ENCODE results near the gene HELZ2. TPM values are rescaled to one million over a fixed set of nuclear protein-coding genes. Genes with fewer than 3 reads are reported as not detected.

Gene HELZ2
- total and polyA plus RNA-seq, 2 donors (not counting 1 experiment from before 2014, with no cell fraction given) = 36.3 to 52.6 TPM

DNA sequence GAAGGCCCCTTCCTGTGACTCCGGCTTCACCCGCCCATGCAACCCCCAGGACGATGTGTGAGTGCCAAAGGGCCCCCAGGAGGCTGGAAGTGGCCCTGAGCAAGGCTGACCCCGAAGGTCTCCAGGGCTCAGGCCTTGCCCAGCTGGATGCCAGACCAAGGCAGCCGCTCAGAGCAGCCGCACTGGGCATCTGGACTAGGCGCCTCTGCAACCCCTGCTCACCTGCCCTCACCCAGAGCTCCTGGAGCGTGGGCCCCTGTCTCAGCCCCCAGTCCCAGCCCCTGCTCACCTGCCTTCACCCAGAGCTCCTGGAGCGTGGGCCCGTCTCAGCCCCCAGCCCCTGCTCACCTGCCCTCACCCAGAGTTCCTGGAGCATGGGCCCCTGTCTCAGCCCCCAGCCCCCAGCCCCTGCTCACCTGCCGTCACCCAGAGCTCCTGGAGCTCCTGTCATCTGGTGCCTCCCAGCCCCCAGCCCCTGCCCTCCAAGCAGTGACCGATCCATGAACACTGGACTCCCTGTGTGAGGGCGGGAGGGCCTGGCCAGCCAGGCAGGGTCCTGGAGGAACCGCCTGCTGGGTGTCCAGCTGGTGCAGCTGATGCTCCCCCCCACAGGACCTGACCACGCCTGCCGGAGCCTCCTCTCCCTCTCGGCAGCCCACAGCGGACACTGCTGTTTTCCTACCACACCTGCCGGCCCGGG lies 27.6 kb downstream of the HELZ2 start:
- ATAC-seq (ENCODE audit: low read depth) = no peak
- Mint-ChIP-seq H3K27me3 (no peaks in the 10 kb centered on the region), H3K27ac (peak overlapping the region; percentile 46), H3K4me3 (no peak overlapping the region), H3K9me3 (ENCODE audit: insufficient read depth) (no peaks in the 10 kb centered on the region), H3K4me1 (peaks cover 65% of the 10 kb centered on the region)
- Histone ChIP-seq H3K27ac (ENCODE audit: low read length in 2 of 2) (no peak overlapping the region), H3K36me3 (replicated peaks in 1 of 2; ENCODE audit: control extremely low read depth in 1 of 2, control insufficient read depth in 1 of 2, extremely low read depth in 1 of 2, insufficient read depth in 2 of 2, low read length in 1 of 2) (no peaks in the 10 kb centered on the region), H3K27me3 (replicated peaks in 1 of 4; ENCODE audit: control extremely low read depth in 1 of 4, control insufficient read depth in 3 of 4, insufficient read depth in 4 of 4, low read length in 3 of 4) (peaks cover 0 to 8% (median 1%) of the 10 kb centered on the region in 4 experiments), H3K79me2 (ENCODE audit: control insufficient read depth, insufficient read depth, low read length) (no peaks in the 10 kb centered on the region), H3K4me1 (ENCODE audit: control insufficient read depth in 2 of 2, insufficient read depth in 2 of 2, low read length in 2 of 2) (peaks cover 44 to 75% of the 10 kb centered on the region in 2 donors), H2AFZ (ENCODE audit: insufficient read depth, low read depth, low read length, poor library complexity, severe bottlenecking) (no peak overlapping the region), H3K9ac (ENCODE audit: low read length) (no peak overlapping the region), H4K20me1 (ENCODE audit: control insufficient read depth, insufficient read depth, low read length, poor library complexity, severe bottlenecking) (no peaks in the 10 kb centered on the region), H3K4me2 (replicated peaks; ENCODE audit: low read depth, low read length, poor library complexity, severe bottlenecking) (peak overlapping the region; percentile 24), H3K9me3 (ENCODE audit: control extremely low read depth in 1 of 3, control insufficient read depth in 2 of 3, insufficient read depth in 1 of 3, low read length in 2 of 3) (no peaks in the 10 kb centered on the region), H3K4me3 (ENCODE audit: control extremely low read depth in 1 of 5, extremely low read depth in 1 of 5, insufficient read depth in 1 of 5, low read depth in 2 of 5, low read length in 4 of 5) (no peak overlapping the region)
- no peak for TF ChIP-seq EZH2 (IDR thresholded peaks at IDR 0.05; ENCODE audit: borderline replicate concordance, insufficient read depth, low read depth, low read length, poor library complexity, severe bottlenecking)
- TF ChIP-seq, protein P1, sequence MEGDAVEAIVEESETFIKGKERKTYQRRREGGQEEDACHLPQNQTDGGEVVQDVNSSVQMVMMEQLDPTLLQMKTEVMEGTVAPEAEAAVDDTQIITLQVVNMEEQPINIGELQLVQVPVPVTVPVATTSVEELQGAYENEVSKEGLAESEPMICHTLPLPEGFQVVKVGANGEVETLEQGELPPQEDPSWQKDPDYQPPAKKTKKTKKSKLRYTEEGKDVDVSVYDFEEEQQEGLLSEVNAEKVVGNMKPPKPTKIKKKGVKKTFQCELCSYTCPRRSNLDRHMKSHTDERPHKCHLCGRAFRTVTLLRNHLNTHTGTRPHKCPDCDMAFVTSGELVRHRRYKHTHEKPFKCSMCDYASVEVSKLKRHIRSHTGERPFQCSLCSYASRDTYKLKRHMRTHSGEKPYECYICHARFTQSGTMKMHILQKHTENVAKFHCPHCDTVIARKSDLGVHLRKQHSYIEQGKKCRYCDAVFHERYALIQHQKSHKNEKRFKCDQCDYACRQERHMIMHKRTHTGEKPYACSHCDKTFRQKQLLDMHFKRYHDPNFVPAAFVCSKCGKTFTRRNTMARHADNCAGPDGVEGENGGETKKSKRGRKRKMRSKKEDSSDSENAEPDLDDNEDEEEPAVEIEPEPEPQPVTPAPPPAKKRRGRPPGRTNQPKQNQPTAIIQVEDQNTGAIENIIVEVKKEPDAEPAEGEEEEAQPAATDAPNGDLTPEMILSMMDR (IDR thresholded peaks at IDR 0.05) = no peak
- intact Hi-C loops (cut with micrococcal nuclease) = no loop called here
- DNase-seq = no peak
- ChIA-PET CTCF (interaction anchor here (1.0 to 1.9 kb wide), 2 partner anchors 8 to 78 kb away, joined by 3 to 8 read pairs; partner anchors contain the start of gene PTK6), POLR2A (interaction anchor here (0.6 kb wide), 1 partner anchor 138 kb away, joined by 3 read pairs; no protein-coding TSS in a partner anchor)
- WGBS (ENCODE audit: insufficient coverage) = 89% methylated on average over 18 of the region's 20 CpGs

DNA sequence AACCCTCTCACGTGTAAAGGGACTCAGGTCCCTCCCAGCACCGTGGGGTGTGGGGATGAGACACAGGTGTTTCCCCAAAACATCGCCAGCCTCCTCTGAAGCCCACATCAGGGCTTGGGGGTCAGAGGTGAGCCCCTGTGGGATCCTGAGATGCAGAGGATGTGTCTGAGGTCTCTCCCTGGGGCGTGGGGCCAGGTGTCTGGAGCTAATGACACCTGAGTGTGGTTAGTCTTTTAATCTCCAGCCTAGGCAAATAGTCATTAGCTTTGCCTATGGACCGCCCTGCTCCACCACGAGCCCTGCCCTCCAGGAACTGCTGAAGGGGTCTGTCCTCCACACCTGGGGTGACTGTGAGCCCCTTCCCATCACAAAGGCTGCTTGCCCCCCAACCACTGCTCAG lies 28.2 kb downstream of the HELZ2 start:
- H3K4me3 Mint-ChIP-seq = peak overlapping the region; percentile 42
- Histone ChIP-seq H3K4me3 (ENCODE audit: control extremely low read depth in 1 of 5, extremely low read depth in 1 of 5, insufficient read depth in 1 of 5, low read depth in 2 of 5, low read length in 4 of 5) (no peak overlapping the region), H3K36me3 (replicated peaks in 1 of 2; ENCODE audit: control extremely low read depth in 1 of 2, control insufficient read depth in 1 of 2, extremely low read depth in 1 of 2, insufficient read depth in 2 of 2, low read length in 1 of 2) (no peaks in the 10 kb centered on the region), H3K9ac (ENCODE audit: low read length) (no peak overlapping the region), H2AFZ (ENCODE audit: insufficient read depth, low read depth, low read length, poor library complexity, severe bottlenecking) (no peak overlapping the region), H3K4me2 (replicated peaks; ENCODE audit: low read depth, low read length, poor library complexity, severe bottlenecking) (peak overlapping the region; percentile 24), H3K79me2 (ENCODE audit: control insufficient read depth, insufficient read depth, low read length) (no peaks in the 10 kb centered on the region), H3K4me1 (ENCODE audit: control insufficient read depth in 2 of 2, insufficient read depth in 2 of 2, low read length in 2 of 2) (peaks cover 44 to 69% of the 10 kb centered on the region in 2 donors), H3K9me3 (ENCODE audit: control extremely low read depth in 1 of 3, control insufficient read depth in 2 of 3, insufficient read depth in 1 of 3, low read length in 2 of 3) (no peaks in the 10 kb centered on the region), H3K27ac (ENCODE audit: low read length in 2 of 2) (no peak overlapping the region), H3K27me3 (replicated peaks in 1 of 4; ENCODE audit: control extremely low read depth in 1 of 4, control insufficient read depth in 3 of 4, insufficient read depth in 4 of 4, low read length in 3 of 4) (peaks cover 0 to 8% (median 1%) of the 10 kb centered on the region in 4 experiments), H4K20me1 (ENCODE audit: control insufficient read depth, insufficient read depth, low read length, poor library complexity, severe bottlenecking) (no peaks in the 10 kb centered on the region)
- peaks cover 60% of the 10 kb centered on the region for H3K4me1 Mint-ChIP-seq
- ChIA-PET POLR2A (no interaction called here), CTCF (interaction anchor here (0.6 to 1.9 kb wide), 2 partner anchors 8 to 388 kb away, joined by 3 to 8 read pairs; partner anchors contain the start of gene PTK6)
- H3K27me3 Mint-ChIP-seq = no peaks in the 10 kb centered on the region
- peak overlapping the region; percentile 69 for H3K27ac Mint-ChIP-seq
- H3K9me3 Mint-ChIP-seq (ENCODE audit: insufficient read depth) = no peaks in the 10 kb centered on the region
- 51% methylated on average over 2 of the region's 6 CpGs for WGBS (ENCODE audit: insufficient coverage)
- intact Hi-C loops (cut with micrococcal nuclease) = no loop called here
- no peak for TF ChIP-seq EZH2 (IDR thresholded peaks at IDR 0.05; ENCODE audit: borderline replicate concordance, insufficient read depth, low read depth, low read length, poor library complexity, severe bottlenecking)
- TF ChIP-seq, protein P1 (IDR thresholded peaks at IDR 0.05) = no peak
- no peak for ATAC-seq (ENCODE audit: low read depth)
- peak; percentile 53 for DNase-seq
